Activated CD4-positive, alpha-beta memory T cell treated with anti-CD3 and anti-CD28 coated beads, Interleukin-2, amount 10 ng/mL, durations not matched to agents 7 days and 5 days (primary cell): Measurements from ENCODE around the gene RGS6. TPM values are rescaled to one million over a fixed set of nuclear protein-coding genes. Genes with fewer than 3 reads are reported as not detected.

Experiments
- CTCF ChIA-PET: fragments of 350-600 bp; sonication (Branson Sonifier 250); formaldehyde crosslinking; loops from one replicate; lab custom pipeline; 2021; ENCODE audit warnings: antibody characterized with exemption, inconsistent platforms; lab: Charles Lee
- POLR2A ChIA-PET: fragments of 350-600 bp; sonication (Branson Sonifier 250); formaldehyde crosslinking; loops from one replicate; lab custom pipeline; 2021; ENCODE audit warnings: antibody characterized with exemption; lab: Charles Lee
- DNase-seq: peaks from one replicate; pipeline ENCODE4 v3.0.0-alpha.2; 2020
- H3K27ac Mint-ChIP-seq: one replicate; pipeline ENCODE4 v1.8.0; 2021; ENCODE audit warnings: mild to moderate bottlenecking, mixed read lengths
- H3K27me3 Mint-ChIP-seq: one replicate; pipeline ENCODE4 v1.8.0; 2021; ENCODE audit warnings: mixed read lengths
- H3K36me3 Mint-ChIP-seq: one replicate; pipeline ENCODE4 v1.8.0; 2021; ENCODE audit warnings: low read depth, mixed read lengths
- H3K4me1 Mint-ChIP-seq: one replicate; pipeline ENCODE4 v1.8.0; 2021; ENCODE audit warnings: mixed read lengths
- H3K4me3 Mint-ChIP-seq: one replicate; pipeline ENCODE4 v1.8.0; 2021; ENCODE audit warnings: mild to moderate bottlenecking, mixed read lengths
- H3K9me3 Mint-ChIP-seq: one replicate; pipeline ENCODE4 v1.8.0; 2021; ENCODE audit warnings: mixed read lengths
- total RNA-seq, 2 experiments: library from RNA; stranded (reverse); gene quantifications; one replicate each; pipeline ENCODE4 v1.2.3, GENCODE V29; 2021

The RGS6 gene
- total RNA-seq, 2 experiments from 2014 or later, result 2.0 to 3.1 TPM

DNA sequence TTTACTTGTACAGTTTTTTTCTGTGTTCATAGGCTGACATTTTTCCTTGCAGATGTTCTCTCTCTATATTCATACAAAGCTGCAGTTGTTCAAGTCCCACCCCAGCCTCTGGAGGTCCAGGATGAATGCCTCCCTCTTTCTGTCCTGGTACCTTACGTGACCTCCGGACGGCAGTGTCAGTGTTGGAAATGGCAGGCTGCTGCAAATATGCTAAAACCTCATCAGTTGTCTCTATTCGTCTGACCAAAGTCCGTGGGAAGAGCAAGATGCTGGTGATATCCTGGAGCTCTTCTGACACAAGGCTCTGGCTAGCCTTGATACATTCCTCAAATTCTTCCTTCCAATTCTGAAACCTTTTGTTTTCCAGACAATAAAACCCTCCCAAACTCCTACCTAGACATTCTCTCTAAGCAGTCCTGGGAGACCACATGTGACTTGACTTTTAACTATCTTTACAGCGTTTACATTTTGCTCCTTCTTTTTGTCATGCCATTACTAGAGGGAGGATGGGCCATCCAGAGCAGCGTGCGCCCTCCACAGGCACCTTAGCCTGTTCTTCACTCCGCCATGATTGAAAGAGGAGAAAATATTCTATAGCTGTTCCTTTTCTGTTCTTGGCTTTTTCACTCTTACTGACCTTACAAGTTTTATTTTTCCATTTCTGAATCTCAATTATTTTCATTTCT lies 143.6 kb downstream of the RGS6 start:
- H3K36me3 Mint-ChIP-seq, result no peaks in the 10 kb centered on the region
- POLR2A ChIA-PET, result interaction anchor here (0.6 kb wide), 1 partner anchor 19 kb away, joined by 3 read pairs; no protein-coding TSS in a partner anchor
- no peaks in the 10 kb centered on the region for H3K4me1 Mint-ChIP-seq
- no peak overlapping the region for H3K27ac Mint-ChIP-seq
- H3K9me3 Mint-ChIP-seq, result no peaks in the 10 kb centered on the region
- H3K27me3 Mint-ChIP-seq, result peaks cover 17% of the 10 kb centered on the region
- no peak overlapping the region for H3K4me3 Mint-ChIP-seq
- DNase-seq, result no peak
- CTCF ChIA-PET, result no interaction called here

- Mint-ChIP-seq H3K27ac (no peak overlapping the region), H3K36me3 (no peaks in the 10 kb centered on the region), H3K4me1 (no peaks in the 10 kb centered on the region), H3K9me3 (no peaks in the 10 kb centered on the region), H3K27me3 (peaks cover 19% of the 10 kb centered on the region), H3K4me3 (no peak overlapping the region)
- ChIA-PET POLR2A (no interaction called here), CTCF (no interaction called here)
- DNase-seq, result no peak
Measured at GRCh38 chr14:72081137-72081536, 148.9 kb downstream of the RGS6 start.

GRCh38 chr14:72084935-72085334 lies 152.7 kb downstream of the RGS6 start:
- Mint-ChIP-seq H3K4me1 (no peaks in the 10 kb centered on the region), H3K27me3 (peaks cover 22% of the 10 kb centered on the region), H3K9me3 (no peaks in the 10 kb centered on the region), H3K4me3 (no peak overlapping the region), H3K36me3 (no peaks in the 10 kb centered on the region), H3K27ac (no peak overlapping the region)
- no peak for DNase-seq
- POLR2A ChIA-PET, result no interaction called here
- CTCF ChIA-PET, result no interaction called here

GRCh38 chr14:72089625-72090024 lies 157.4 kb downstream of the RGS6 start:
- ChIA-PET POLR2A (no interaction called here), CTCF (interaction anchor here (0.7 kb wide), 1 partner anchor 944 kb away, joined by 3 read pairs; no protein-coding TSS in a partner anchor)
- Mint-ChIP-seq H3K27ac (no peak overlapping the region), H3K36me3 (no peaks in the 10 kb centered on the region), H3K27me3 (peaks cover 15% of the 10 kb centered on the region), H3K4me1 (peaks cover 2% of the 10 kb centered on the region), H3K9me3 (no peaks in the 10 kb centered on the region), H3K4me3 (no peak overlapping the region)
- DNase-seq, result no peak

DNA sequence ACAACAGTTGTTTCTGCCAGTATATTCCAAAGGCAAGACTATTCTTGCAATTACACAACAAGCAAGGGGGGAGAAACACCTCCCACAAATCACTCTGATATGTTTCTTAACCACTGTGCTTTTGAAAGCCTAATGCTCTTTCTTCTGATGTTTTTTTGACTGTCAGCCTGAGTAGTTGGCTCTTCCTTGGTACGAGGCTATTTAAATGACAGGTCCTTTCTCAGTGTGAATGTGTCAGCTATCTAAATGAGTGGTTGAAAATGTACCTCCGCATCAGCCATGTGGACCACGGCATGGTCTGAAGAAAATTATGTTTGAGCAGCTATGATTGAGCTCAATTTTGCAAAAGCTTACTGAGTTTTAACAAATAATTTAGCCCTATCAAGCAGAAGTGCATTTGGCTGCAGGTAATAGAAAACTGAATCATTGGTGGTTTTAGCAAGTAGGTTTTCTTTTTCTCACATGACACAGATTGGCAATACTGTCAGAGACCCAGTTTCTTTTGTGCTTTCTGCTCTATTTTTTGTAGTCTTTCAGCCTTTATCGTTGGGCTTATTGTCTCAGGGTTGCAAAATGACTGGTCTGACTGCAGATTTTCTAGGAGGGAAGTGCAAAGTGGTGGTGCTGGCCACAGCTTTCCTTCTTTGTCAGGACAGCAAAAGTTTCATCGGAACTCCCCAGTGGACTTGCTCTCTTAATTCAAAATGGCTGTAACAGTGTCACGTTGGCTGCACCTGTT lies 162.8 kb downstream of the RGS6 start:
- H3K27ac Mint-ChIP-seq, result peak overlapping the region; percentile 7

DNA sequence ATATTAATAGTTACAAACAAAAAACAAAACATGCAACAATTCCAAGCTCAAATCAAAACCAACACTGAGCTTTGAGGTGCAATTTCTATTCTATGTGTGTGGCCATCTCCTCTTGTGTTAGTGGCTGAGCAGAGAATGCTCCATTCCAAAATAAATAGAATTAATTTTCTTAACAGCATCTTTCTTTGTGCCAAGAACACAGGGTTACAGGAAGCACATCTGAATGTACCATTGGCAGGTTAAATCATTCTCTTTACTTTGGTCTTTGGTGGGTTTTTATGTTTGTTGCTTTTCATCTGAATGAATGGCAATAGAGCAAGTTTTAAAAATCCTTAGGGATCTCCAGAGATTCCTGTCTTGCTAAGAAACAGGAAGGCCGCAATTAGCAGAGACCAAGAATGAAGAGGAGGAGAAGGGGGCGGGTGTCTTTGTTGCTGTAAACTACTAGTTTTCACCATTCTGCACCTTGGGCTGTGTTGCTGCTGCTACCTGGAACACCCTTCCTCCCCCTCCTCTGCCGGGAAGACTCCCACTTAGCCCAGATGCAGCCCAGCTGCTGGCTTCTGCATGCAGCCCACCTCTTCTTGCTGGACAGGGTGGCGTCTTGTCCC lies 165.0 kb downstream of the RGS6 start:
- ChIA-PET POLR2A (no interaction called here), CTCF (no interaction called here)
- Mint-ChIP-seq H3K9me3 (no peaks in the 10 kb centered on the region), H3K36me3 (no peaks in the 10 kb centered on the region), H3K4me1 (peaks cover 13% of the 10 kb centered on the region), H3K4me3 (no peak overlapping the region), H3K27me3 (peaks cover 19% of the 10 kb centered on the region), H3K27ac (no peak overlapping the region)
- DNase-seq, result no peak

More for the DNA sequence above, 162.8 kb downstream of the RGS6 start:
- Mint-ChIP-seq H3K27me3 (peaks cover 15% of the 10 kb centered on the region), H3K36me3 (no peaks in the 10 kb centered on the region), H3K4me1 (peaks cover 13% of the 10 kb centered on the region), H3K9me3 (no peaks in the 10 kb centered on the region), H3K4me3 (no peak overlapping the region)
- no peak for DNase-seq
- ChIA-PET CTCF (interaction anchor here (2.4 kb wide), 1 partner anchor 9 kb away, joined by 11 read pairs; no protein-coding TSS in a partner anchor), POLR2A (interaction anchor here (0.6 to 0.8 kb wide), 2 partner anchors 19 to 329 kb away, joined by 3 read pairs; no protein-coding TSS in a partner anchor)

GRCh38 chr14:72098210-72098609 lies 166.0 kb downstream of the RGS6 start:
- POLR2A ChIA-PET, result no interaction called here
- no peak for DNase-seq
- Mint-ChIP-seq H3K4me1 (peaks cover 13% of the 10 kb centered on the region), H3K36me3 (no peaks in the 10 kb centered on the region), H3K4me3 (no peak overlapping the region), H3K27ac (no peak overlapping the region), H3K27me3 (peaks cover 21% of the 10 kb centered on the region), H3K9me3 (no peaks in the 10 kb centered on the region)
- CTCF ChIA-PET, result no interaction called here

GRCh38 chr14:72099566-72099965 lies 167.3 kb downstream of the RGS6 start:
- peaks cover 24% of the 10 kb centered on the region for H3K27me3 Mint-ChIP-seq

GRCh38 chr14:72104011-72104613 lies 171.9 kb downstream of the RGS6 start:
- Mint-ChIP-seq H3K36me3 (no peaks in the 10 kb centered on the region), H3K27me3 (peaks cover 50% of the 10 kb centered on the region), H3K27ac (no peak overlapping the region), H3K4me3 (no peak overlapping the region), H3K9me3 (no peaks in the 10 kb centered on the region), H3K4me1 (no peaks in the 10 kb centered on the region)
- ChIA-PET CTCF (interaction anchor here (0.7 to 2.4 kb wide), 10 partner anchors 9 to 344 kb away, joined by 3 to 11 read pairs (median 3); no protein-coding TSS in a partner anchor), POLR2A (no interaction called here)
- peak; percentile 42 for DNase-seq

More at GRCh38 chr14:72099566-72099965, 167.3 kb downstream of the RGS6 start:
- no peak for DNase-seq
- no peak overlapping the region for H3K4me3 Mint-ChIP-seq
- POLR2A ChIA-PET, result no interaction called here
- H3K4me1 Mint-ChIP-seq, result peaks cover 11% of the 10 kb centered on the region
- no peaks in the 10 kb centered on the region for H3K36me3 Mint-ChIP-seq
- no peak overlapping the region for H3K27ac Mint-ChIP-seq
- H3K9me3 Mint-ChIP-seq, result no peaks in the 10 kb centered on the region
- CTCF ChIA-PET, result no interaction called here

- Mint-ChIP-seq H3K4me1 (no peaks in the 10 kb centered on the region), H3K27ac (no peak overlapping the region), H3K27me3 (peaks cover 33% of the 10 kb centered on the region), H3K4me3 (no peak overlapping the region), H3K36me3 (no peaks in the 10 kb centered on the region), H3K9me3 (no peaks in the 10 kb centered on the region)
- DNase-seq, result no peak
- CTCF ChIA-PET, result interaction anchor here (1.3 kb wide), 1 partner anchor 8 kb away, joined by 7 read pairs; no protein-coding TSS in a partner anchor
- POLR2A ChIA-PET, result no interaction called here
Measured at GRCh38 chr14:72111911-72112310, 179.7 kb downstream of the RGS6 start.

DNA sequence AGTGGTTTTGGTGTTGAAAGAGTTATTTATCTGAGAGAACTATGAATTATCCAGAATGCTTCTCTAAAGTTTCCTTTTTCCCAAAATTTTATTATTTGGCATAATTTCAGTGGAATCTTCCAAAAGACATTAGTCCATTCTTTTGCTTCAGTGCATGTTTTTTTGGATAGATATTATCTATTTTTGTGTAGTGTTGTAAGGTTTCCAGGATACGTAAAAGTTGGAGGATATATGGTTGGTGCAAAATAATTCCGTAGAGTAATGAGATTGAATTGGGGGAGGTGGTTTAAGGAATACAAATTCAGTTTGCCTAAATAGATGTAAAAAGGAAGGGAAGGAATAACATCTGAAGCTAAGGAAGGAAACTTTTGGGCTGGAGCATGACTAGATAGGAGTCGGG lies 186.6 kb downstream of the RGS6 start:
- POLR2A ChIA-PET, result no interaction called here
- H3K27me3 Mint-ChIP-seq, result peaks cover 23% of the 10 kb centered on the region
- CTCF ChIA-PET, result interaction anchor here (0.8 kb wide), 1 partner anchor 16 kb away, joined by 3 read pairs; no protein-coding TSS in a partner anchor
- no peaks in the 10 kb centered on the region for H3K4me1 Mint-ChIP-seq
- no peaks in the 10 kb centered on the region for H3K36me3 Mint-ChIP-seq
- H3K9me3 Mint-ChIP-seq, result no peaks in the 10 kb centered on the region
- H3K27ac Mint-ChIP-seq, result no peak overlapping the region
- no peak for DNase-seq
- no peak overlapping the region for H3K4me3 Mint-ChIP-seq

- Mint-ChIP-seq H3K4me3 (no peak overlapping the region), H3K27ac (no peak overlapping the region), H3K4me1 (no peaks in the 10 kb centered on the region), H3K9me3 (no peaks in the 10 kb centered on the region), H3K27me3 (peaks cover 25% of the 10 kb centered on the region), H3K36me3 (no peaks in the 10 kb centered on the region)
- ChIA-PET CTCF (no interaction called here), POLR2A (no interaction called here)
- DNase-seq, result no peak
Measured at GRCh38 chr14:72120315-72120714, 188.1 kb downstream of the RGS6 start.
